Fibroblast of villous mesenchyme (primary cell): ENCODE results near the gene HLA-DOB. TPM values are rescaled to one million over a fixed set of nuclear protein-coding genes. Genes with fewer than 3 reads are reported as not detected.

Experiments
- DNase-seq: peaks from one replicate; pipeline ENCODE4 v3.0.0-alpha.2; 2010; ENCODE audit warnings: low read depth
- H3K4me3 ChIP-seq: 2 replicates; pipeline ENCODE4 v1.5.1; 2011; ENCODE audit warnings: low read depth, mild to moderate bottlenecking, low read length
- total RNA-seq: library from RNA; depleted of rRNA; stranded (reverse); fragments of >200 nt; gene quantifications from 2 replicates; pipeline ENCODE4 v1.2.3, GENCODE V29; 2012
- TF ChIP-seq, protein P1 (sequence below): IDR thresholded peaks from 2 replicates; pipeline ENCODE4 v1.5.1; 2012; ENCODE audit warnings: low read depth, mild to moderate bottlenecking, low read length; ENCODE audit not compliant: insufficient read depth

Gene HLA-DOB
- total RNA-seq, 1 donor: 0.43 TPM

GRCh38 chr6:32830936-32831335 lies 14.1 kb upstream of the HLA-DOB start:
- DNase-seq: no peak
- H3K4me3 ChIP-seq: no peak overlapping the region
- TF ChIP-seq, protein P1, sequence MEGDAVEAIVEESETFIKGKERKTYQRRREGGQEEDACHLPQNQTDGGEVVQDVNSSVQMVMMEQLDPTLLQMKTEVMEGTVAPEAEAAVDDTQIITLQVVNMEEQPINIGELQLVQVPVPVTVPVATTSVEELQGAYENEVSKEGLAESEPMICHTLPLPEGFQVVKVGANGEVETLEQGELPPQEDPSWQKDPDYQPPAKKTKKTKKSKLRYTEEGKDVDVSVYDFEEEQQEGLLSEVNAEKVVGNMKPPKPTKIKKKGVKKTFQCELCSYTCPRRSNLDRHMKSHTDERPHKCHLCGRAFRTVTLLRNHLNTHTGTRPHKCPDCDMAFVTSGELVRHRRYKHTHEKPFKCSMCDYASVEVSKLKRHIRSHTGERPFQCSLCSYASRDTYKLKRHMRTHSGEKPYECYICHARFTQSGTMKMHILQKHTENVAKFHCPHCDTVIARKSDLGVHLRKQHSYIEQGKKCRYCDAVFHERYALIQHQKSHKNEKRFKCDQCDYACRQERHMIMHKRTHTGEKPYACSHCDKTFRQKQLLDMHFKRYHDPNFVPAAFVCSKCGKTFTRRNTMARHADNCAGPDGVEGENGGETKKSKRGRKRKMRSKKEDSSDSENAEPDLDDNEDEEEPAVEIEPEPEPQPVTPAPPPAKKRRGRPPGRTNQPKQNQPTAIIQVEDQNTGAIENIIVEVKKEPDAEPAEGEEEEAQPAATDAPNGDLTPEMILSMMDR: no peak

- no peak for DNase-seq
- TF ChIP-seq, protein P1: no peak
- H3K4me3 ChIP-seq: no peak overlapping the region
These were observed 13.2 kb upstream of the HLA-DOB start for GRCh38 chr6:32830017-32830416.

- no peak overlapping the region for H3K4me3 ChIP-seq
- DNase-seq: no peak
- TF ChIP-seq, protein P1: no peak
These were observed 12.7 kb upstream of the HLA-DOB start for GRCh38 chr6:32829495-32829894.

DNA sequence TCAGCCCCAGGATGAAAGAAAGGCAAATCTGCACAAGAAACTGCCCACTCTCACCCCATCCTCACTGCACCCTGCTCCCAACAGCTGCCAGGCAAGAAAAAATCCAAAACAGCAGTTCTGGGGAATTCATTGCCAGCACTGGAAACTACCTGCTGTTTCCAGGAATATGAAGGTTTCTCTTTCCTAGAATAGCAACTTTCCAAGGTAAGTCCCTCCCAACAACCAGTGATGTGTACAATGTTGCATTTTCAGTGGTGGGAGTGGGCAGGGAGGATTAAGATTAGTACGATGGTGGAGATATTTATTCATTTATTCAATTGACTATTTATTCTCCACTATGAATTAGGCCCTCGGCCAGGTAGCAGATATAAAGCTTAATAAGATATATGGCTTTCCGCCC lies 10.2 kb upstream of the HLA-DOB start:
- DNase-seq: no peak
- TF ChIP-seq, protein P1: no peak
- no peak overlapping the region for H3K4me3 ChIP-seq

DNA sequence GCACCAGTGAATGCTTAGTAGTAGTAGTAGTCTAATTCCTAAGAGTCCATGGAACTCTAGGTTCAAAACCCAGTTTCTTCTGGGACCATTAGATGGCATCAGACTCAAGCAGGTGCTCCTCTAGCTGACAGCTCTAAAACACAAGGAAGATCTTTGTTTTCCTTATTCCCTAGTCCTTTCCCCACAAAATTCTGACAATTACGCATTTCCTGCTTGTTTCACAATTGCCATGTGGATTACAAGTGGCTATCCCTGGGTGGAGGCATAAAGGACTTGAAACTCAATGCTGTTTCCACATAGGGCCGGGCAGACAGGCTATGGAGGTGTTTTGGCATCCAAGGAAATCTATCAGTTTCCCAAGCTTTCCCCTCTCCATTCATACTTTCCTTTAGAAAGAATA lies 9.2 kb upstream of the HLA-DOB start:
- TF ChIP-seq, protein P1: peak; percentile 34
- no peak overlapping the region for H3K4me3 ChIP-seq
- DNase-seq: peak; percentile 82

- peak; percentile 58 for DNase-seq
- H3K4me3 ChIP-seq: no peak overlapping the region
- TF ChIP-seq, protein P1: no peak
These were observed 2.9 kb upstream of the HLA-DOB start for GRCh38 chr6:32819729-32820128.

DNA sequence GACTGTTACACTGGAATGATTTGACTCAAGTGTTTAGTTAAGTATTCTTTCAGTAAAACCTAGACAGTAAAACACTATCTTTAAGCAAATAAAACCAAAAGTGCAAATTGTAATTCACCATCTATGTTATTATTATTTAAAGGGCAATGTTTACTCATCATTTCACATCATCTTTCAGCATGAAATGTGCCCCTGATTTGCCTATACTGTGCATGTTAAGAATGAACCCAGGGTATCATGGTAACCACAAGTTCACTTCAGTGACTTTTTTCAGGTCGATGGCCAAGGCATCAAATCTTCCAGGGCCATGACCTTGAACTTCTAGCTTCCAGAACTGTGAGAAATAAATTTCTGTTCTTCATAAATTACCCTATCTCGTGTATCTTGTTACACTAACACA lies 2.1 kb upstream of the HLA-DOB start:
- H3K4me3 ChIP-seq: no peak overlapping the region
- TF ChIP-seq, protein P1: no peak
- no peak for DNase-seq
